H1 (cell line): Measurements from ENCODE around the gene ROBO2. TPM values are rescaled to one million over a fixed set of nuclear protein-coding genes. Genes with fewer than 3 reads are reported as not detected.
A peak's percentile ranks its signal among the peaks of the same experiment; 100 is the strongest.

Source experiments
- CTCF ChIA-PET: fragments of 300-600 bp; sonication (Branson Sonifier 250); formaldehyde crosslinking; loops from one replicate; lab custom pipeline; 2021; ENCODE audit not compliant: partially characterized antibody; lab: Charles Lee
- POLR2A ChIA-PET: fragments of 300-600 bp; sonication (Branson Sonifier 250); formaldehyde crosslinking; loops from one replicate; lab custom pipeline; 2021; ENCODE audit warnings: inconsistent platforms; ENCODE audit not compliant: partially characterized antibody; lab: Charles Lee
- DNase-seq, 2 experiments: peaks; one replicate each; pipeline versions ENCODE4 v3.0.0 to v3.0.0-alpha.2; 2010 to 2022; ENCODE audit warnings: low spot score in 2 of 2, low read depth in 1 of 2, mixed read lengths in 1 of 2
- FAIRE-seq: peaks from 2 replicates; lab custom pipeline; 2011; peaks lifted over from hg19 to GRCh38; lab: Jason Lieb, UNC
- H2AFZ ChIP-seq: 2 replicates; pipeline ENCODE4 v1.8.1; 2012; ENCODE audit warnings: low read length, inconsistent platforms
- H2AK5ac ChIP-seq: 2 replicates; pipeline ENCODE4 v1.6.1; 2013; ENCODE audit warnings: low read depth, low read length
- H2BK120ac ChIP-seq: replicated peaks from 2 replicates; pipeline ENCODE3; 2013; ENCODE audit warnings: low read depth, low read length, inconsistent platforms
- H2BK12ac ChIP-seq: 2 replicates; pipeline ENCODE4 v1.6.1; 2013; ENCODE audit warnings: low read depth, low read length
- H2BK15ac ChIP-seq: 2 replicates; pipeline ENCODE4 v1.6.1; 2013; ENCODE audit warnings: low read length
- H2BK20ac ChIP-seq: 2 replicates; pipeline ENCODE4 v1.6.1; 2013; ENCODE audit warnings: low read length
- H2BK5ac ChIP-seq: 2 replicates; pipeline ENCODE4 v1.6.1; 2013; ENCODE audit warnings: low read depth, low read length
- H3K14ac ChIP-seq: 2 replicates; pipeline ENCODE4 v1.6.1; 2013; ENCODE audit warnings: inconsistent platforms; ENCODE audit not compliant: insufficient read length
- H3K18ac ChIP-seq: 2 replicates; pipeline ENCODE4 v1.6.1; 2013; ENCODE audit warnings: low read length; ENCODE audit errors: extremely low read depth
- H3K23ac ChIP-seq: 2 replicates; pipeline ENCODE4 v1.6.1; 2013; ENCODE audit warnings: inconsistent platforms; ENCODE audit not compliant: insufficient read length
- H3K23me2 ChIP-seq: 2 replicates; pipeline ENCODE4 v1.6.1; 2013; ENCODE audit warnings: low read depth, low read length
- H3K27ac ChIP-seq: 2 replicates; pipeline ENCODE4 v1.6.1; 2011; ENCODE audit warnings: low read depth, low read length, inconsistent platforms
- H3K27me3 ChIP-seq, 4 experiments: replicated peaks in 1 of 4; 1 replicate in 1 of 4; 2 replicates in 3 of 4; pipeline versions ENCODE4 v1.6.1 to v1.8.1; 2011 to 2013; ENCODE audit warnings: low read length in 3 of 4, mild to moderate bottlenecking in 3 of 4, inconsistent platforms in 2 of 4, mixed read lengths in 2 of 4, moderate library complexity in 1 of 4; ENCODE audit not compliant: control insufficient read depth in 3 of 4, insufficient read depth in 3 of 4; ENCODE audit errors: extremely low read depth in 1 of 4
- H3K36me3 ChIP-seq, 4 experiments: 2 replicates each; pipeline versions ENCODE4 v1.6.1 to v1.8.1; 2011 to 2013; ENCODE audit warnings: mild to moderate bottlenecking in 4 of 4, low read length in 3 of 4, moderate library complexity in 2 of 4, control low read depth in 1 of 4, inconsistent platforms in 1 of 4; ENCODE audit not compliant: insufficient read depth in 4 of 4, control insufficient read depth in 2 of 4
- H3K4ac ChIP-seq: replicated peaks from 2 replicates; pipeline ENCODE3; 2013; ENCODE audit warnings: low read length, low read depth, mixed read lengths, inconsistent platforms; ENCODE audit not compliant: insufficient read length
- H3K4me1 ChIP-seq, 4 experiments: replicated peaks in 1 of 4; 1 replicate in 1 of 4; 2 replicates in 3 of 4; pipeline versions ENCODE4 v1.6.1 to v1.8.1; 2011 to 2013; ENCODE audit warnings: low read length in 3 of 4, inconsistent platforms in 2 of 4, mixed read lengths in 1 of 4; ENCODE audit not compliant: insufficient read depth in 4 of 4, control insufficient read depth in 3 of 4
- H3K4me2 ChIP-seq, 2 experiments: 2 replicates each; pipeline versions ENCODE4 v1.6.1 to v1.8.1; 2011 to 2013; ENCODE audit warnings: low read depth in 2 of 2, low read length in 2 of 2, control low read depth in 1 of 2, inconsistent platforms in 1 of 2, mild to moderate bottlenecking in 1 of 2; ENCODE audit not compliant: insufficient read depth in 1 of 2
- H3K4me3 ChIP-seq, 4 experiments: fragments of 200-600, 300-600 bp in 1 of 4; sonication (generic), shearing (Covaris generic), sonication (Bioruptor Twin) in 1 of 4; 2 replicates each; pipeline versions ENCODE4 v1.5.1 to v1.8.1; 2011 to 2016; ENCODE audit warnings: low read length in 4 of 4, low read depth in 3 of 4, control low read depth in 2 of 4, inconsistent platforms in 2 of 4, mild to moderate bottlenecking in 2 of 4, mixed read lengths in 1 of 4, moderate library complexity in 1 of 4; ENCODE audit not compliant: insufficient read depth in 2 of 4; ENCODE audit errors: extremely low read depth in 1 of 4
- H3K56ac ChIP-seq: replicated peaks from 2 replicates; pipeline ENCODE3; 2013; ENCODE audit warnings: low read depth, mild to moderate bottlenecking, mixed read lengths, low read length, inconsistent platforms; ENCODE audit not compliant: insufficient read length
- H3K79me1 ChIP-seq: 2 replicates; pipeline ENCODE4 v1.6.1; 2013; ENCODE audit warnings: low read depth, low read length, control low read depth
- H3K79me2 ChIP-seq, 2 experiments: 2 replicates each; pipeline versions ENCODE4 v1.6.1 to v1.8.1; 2012 to 2013; ENCODE audit warnings: low read length in 2 of 2, mild to moderate bottlenecking in 2 of 2, inconsistent platforms in 1 of 2; ENCODE audit not compliant: insufficient read depth in 2 of 2, control insufficient read depth in 1 of 2
- H3K9ac ChIP-seq, 4 experiments: replicated peaks in 1 of 4; 1 replicate in 1 of 4; 2 replicates in 3 of 4; pipeline versions ENCODE4 v1.6.1 to v1.8.1; 2011 to 2013; ENCODE audit warnings: low read depth in 3 of 4, low read length in 3 of 4, control low read depth in 2 of 4, mild to moderate bottlenecking in 2 of 4, moderate library complexity in 2 of 4, inconsistent platforms in 1 of 4; ENCODE audit errors: extremely low read depth in 1 of 4
- H3K9me3 ChIP-seq, 2 experiments: 2 replicates each; pipeline versions ENCODE4 v1.6.1 to v1.8.1; 2012 to 2013; ENCODE audit warnings: mild to moderate bottlenecking in 2 of 2, moderate library complexity in 2 of 2, control low read depth in 1 of 2, inconsistent platforms in 1 of 2, low read depth in 1 of 2, low read length in 1 of 2, mixed read lengths in 1 of 2; ENCODE audit not compliant: insufficient read depth in 2 of 2
- H4K20me1 ChIP-seq, 2 experiments: replicated peaks in 1 of 2; 2 replicates each; pipeline versions ENCODE3 to v1.8.1; 2011 to 2013; ENCODE audit warnings: inconsistent platforms in 2 of 2, low read length in 2 of 2, mild to moderate bottlenecking in 1 of 2; ENCODE audit not compliant: insufficient read depth in 2 of 2, control insufficient read depth in 1 of 2
- H4K5ac ChIP-seq: 2 replicates; pipeline ENCODE4 v1.6.1; 2013; ENCODE audit warnings: low read length, low read depth, mixed read lengths, inconsistent platforms; ENCODE audit not compliant: insufficient read length
- H4K8ac ChIP-seq: 2 replicates; pipeline ENCODE4 v1.8.0; 2013; ENCODE audit warnings: mild to moderate bottlenecking, moderate library complexity, low read length, inconsistent platforms; ENCODE audit not compliant: insufficient read depth; ENCODE audit errors: extremely low read depth
- H4K91ac ChIP-seq: replicated peaks from 2 replicates; pipeline ENCODE3; 2013; ENCODE audit warnings: low read length, mixed read lengths, inconsistent platforms; ENCODE audit not compliant: insufficient read length
- CHD1 ChIP-seq: IDR thresholded peaks from 2 replicates; pipeline ENCODE4 v1.6.1; 2012; ENCODE audit warnings: low read depth, low read length, improper control_type of control experiment
- CTBP2 ChIP-seq: IDR thresholded peaks from 2 replicates; pipeline ENCODE4 v1.7.0; 2011; ENCODE audit warnings: borderline replicate concordance, mild to moderate bottlenecking, moderate library complexity, mixed read lengths, low read length; ENCODE audit not compliant: insufficient read depth, insufficient read length
- JUND ChIP-seq: IDR thresholded peaks from 2 replicates; pipeline ENCODE4 v1.6.1; 2011; ENCODE audit warnings: mild to moderate bottlenecking, improper control_type of control experiment, low read length
- KDM4A ChIP-seq: IDR thresholded peaks from one replicate; pipeline ENCODE4 v1.7.1; 2012; ENCODE audit warnings: low read depth, mild to moderate bottlenecking, moderate library complexity, low read length, inconsistent platforms; ENCODE audit not compliant: severe bottlenecking
- PHF8 ChIP-seq: fragments of 200-600 bp; sonication (generic); conservative IDR thresholded peaks from 2 replicates; pipeline ENCODE4 v1.7.1; 2012; ENCODE audit warnings: low read depth, mild to moderate bottlenecking, inconsistent platforms, low read length, moderate library complexity
- POU5F1 ChIP-seq: IDR thresholded peaks from 2 replicates; pipeline ENCODE4 v1.6.1; 2011; ENCODE audit warnings: low read depth, mild to moderate bottlenecking, low read length, moderate library complexity
- SAP30 ChIP-seq: fragments of 300-600 bp; sonication (generic); IDR thresholded peaks from 2 replicates; pipeline ENCODE4 v1.7.1; 2012; ENCODE audit warnings: low read length, moderate library complexity, mild to moderate bottlenecking, inconsistent platforms; ENCODE audit not compliant: insufficient read depth, insufficient replicate concordance
- TAF7 ChIP-seq: optimal IDR thresholded peaks from 2 replicates; pipeline ENCODE3; 2011; ENCODE audit warnings: low read depth, mild to moderate bottlenecking, inconsistent platforms, low read length, moderate library complexity, borderline replicate concordance
- WGBS, 2 experiments: shearing (Covaris generic) in 1 of 2; methylation state at CpG; one replicate each; pipeline versions ENCODE4 v1.1.6 to v1.1.7; 2013 to 2015; ENCODE audit warnings: low lambda C conversion rate in 2 of 2, mixed read lengths in 2 of 2, inconsistent platforms in 1 of 2, low coverage in 1 of 2, missing lambda C conversion rate in 1 of 2; ENCODE audit not compliant: insufficient replicate concordance in 2 of 2, insufficient coverage in 1 of 2, insufficient read length in 1 of 2; ENCODE audit errors: extremely low coverage in 1 of 2, missing lambda C conversion rate in 1 of 2; 5-methylcytosine and 5-hydroxymethylcytosine counted together
- polyA plus RNA-seq, 7 experiments: library from polyadenylated mRNA; depleted of rRNA in 3 of 7; stranded (reverse) in 5 of 7; unstranded in 2 of 7; fragments of >200 nt in 5 of 7; fragments of 200-250 nt in 2 of 7; gene quantifications; 1 replicate in 5 of 7; 2 replicates in 1 of 7; 4 replicates in 1 of 7; pipeline versions ENCODE4 v1.2.1 to v1.2.3, GENCODE V29; 2011 to 2013; ENCODE audit warnings: missing spikeins in 2 of 7, mixed read lengths in 2 of 7
- total RNA-seq: library from RNA; stranded (reverse); fragmentation: NEBNext Ultra II Directional; extraction: Animal tissue kit (Norgen Biotek cat#: 25700); gene quantifications from 2 replicates; pipeline ENCODE4 v1.2.1, GENCODE V29; 2021

The ROBO2 gene
- total and polyA plus RNA-seq, 2 of the 8 experiments (the other 6 are each of a cell fraction or from before 2014, with no cell fraction given) = 1.5 to 2.9 TPM

GRCh38 chr3:77247817-77248216 lies 207.9 kb downstream of the ROBO2 start:
- Histone ChIP-seq H3K14ac (no peak overlapping the region), H2BK20ac (no peak overlapping the region), H4K91ac (no peak overlapping the region), H3K56ac (no peak overlapping the region), H4K8ac (no peak overlapping the region), H4K5ac (no peak overlapping the region), H3K9ac (no peak overlapping the region), H3K79me1 (no peaks in the 10 kb centered on the region), H3K4me3 (no peak overlapping the region), H3K4me2 (no peak overlapping the region), H2BK15ac (no peak overlapping the region), H3K4ac (no peak overlapping the region), H3K4me1 (peaks cover 0 to 2% (median 0%) of the 10 kb centered on the region in 4 experiments; a peak in 1 of 7 replicates), H2BK12ac (no peak overlapping the region), H2BK120ac (no peak overlapping the region), H3K27me3 (no peaks in the 10 kb centered on the region), H3K36me3 (no peaks in the 10 kb centered on the region), H3K79me2 (no peaks in the 10 kb centered on the region), H2AK5ac (no peak overlapping the region), H3K27ac (no peak overlapping the region), H3K23ac (no peak overlapping the region), H3K9me3 (no peaks in the 10 kb centered on the region; a peak in 1 of 4 replicates), H4K20me1 (no peaks in the 10 kb centered on the region), H2AFZ (peak overlapping the region; percentile 38; the same call in 1 of the 2 replicates), H2BK5ac (no peak overlapping the region), H3K23me2 (peaks cover 1% of the 10 kb centered on the region; the same call in 1 of the 2 replicates), H3K18ac (no peak overlapping the region)
- WGBS, 2 experiments = 90% methylated on average over 5 of the region's 7 CpGs; no CpG with 5 or more reads in 1 of the 2 experiments
- no peak for TF ChIP-seq POU5F1
- TF ChIP-seq SAP30 = no peak
- TF ChIP-seq CTBP2 = no peak
- TF ChIP-seq JUND = no peak
- TF ChIP-seq TAF7 = no peak
- TF ChIP-seq PHF8 = no peak
- TF ChIP-seq CHD1 = no peak
- no peak for TF ChIP-seq KDM4A
- FAIRE-seq = no peak
- POLR2A ChIA-PET = interaction anchor here (1.5 kb wide), 1 partner anchor 9 kb away, joined by 4 read pairs; no protein-coding TSS in a partner anchor
- CTCF ChIA-PET = interaction anchor here (0.7 to 2.6 kb wide), 8 partner anchors 9 to 568 kb away, joined by 3 to 8 read pairs (median 5); no protein-coding TSS in a partner anchor
- DNase-seq = no peak
